H9 (cell line): Measurements from ENCODE around the gene SAMMSON. TPM values are rescaled to one million over a fixed set of nuclear protein-coding genes. Genes with fewer than 3 reads are reported as not detected.

Experiments used
- DNase-seq: peaks from one replicate; pipeline ENCODE4 v3.0.0-alpha.2; 2017
- H2AFZ ChIP-seq: one replicate; pipeline ENCODE4 v1.6.1; 2013; ENCODE audit warnings: mild to moderate bottlenecking, low read length, control low read depth, moderate library complexity
- H2AK5ac ChIP-seq: 2 replicates; pipeline ENCODE4 v1.6.1; 2013; ENCODE audit warnings: low read length, control low read depth, mixed read lengths; ENCODE audit not compliant: insufficient read length
- H2BK120ac ChIP-seq: one replicate; pipeline ENCODE4 v1.6.1; 2013; ENCODE audit warnings: low read depth, mild to moderate bottlenecking, low read length, control low read depth, inconsistent platforms; ENCODE audit not compliant: poor library complexity, severe bottlenecking
- H2BK12ac ChIP-seq: 2 replicates; pipeline ENCODE4 v1.6.1; 2013; ENCODE audit warnings: low read length, control low read depth, mixed read lengths, low read depth; ENCODE audit not compliant: insufficient read length
- H2BK15ac ChIP-seq: 2 replicates; pipeline ENCODE4 v1.6.1; 2013; ENCODE audit warnings: low read depth, low read length, control low read depth
- H2BK20ac ChIP-seq: one replicate; pipeline ENCODE4 v1.6.1; 2013; ENCODE audit warnings: low read depth, mild to moderate bottlenecking, low read length, control low read depth, inconsistent platforms; ENCODE audit not compliant: poor library complexity, severe bottlenecking
- H2BK5ac ChIP-seq: 2 replicates; pipeline ENCODE4 v1.6.1; 2013; ENCODE audit warnings: low read length, control low read depth, mixed read lengths; ENCODE audit not compliant: insufficient read length
- H3K14ac ChIP-seq: 2 replicates; pipeline ENCODE4 v1.6.1; 2013; ENCODE audit warnings: low read length, control low read depth; ENCODE audit not compliant: insufficient read depth
- H3K18ac ChIP-seq: 2 replicates; pipeline ENCODE4 v1.6.1; 2013; ENCODE audit warnings: low read depth, mild to moderate bottlenecking, mixed read lengths, low read length, control low read depth; ENCODE audit not compliant: insufficient read length
- H3K23ac ChIP-seq: 2 replicates; pipeline ENCODE4 v1.6.1; 2013; ENCODE audit warnings: low read length, control low read depth, mixed read lengths, low read depth; ENCODE audit not compliant: insufficient read length
- H3K23me2 ChIP-seq: 2 replicates; pipeline ENCODE4 v1.6.1; 2013; ENCODE audit warnings: low read depth, mild to moderate bottlenecking, mixed read lengths, low read length, control low read depth; ENCODE audit not compliant: insufficient read length, poor library complexity, severe bottlenecking
- H3K27ac ChIP-seq: 2 replicates; pipeline ENCODE4 v1.5.1; 2013; ENCODE audit warnings: low read length, control low read depth, mixed read lengths, low read depth; ENCODE audit not compliant: insufficient read length
- H3K27me3 ChIP-seq: 2 replicates; pipeline ENCODE4 v1.6.1; 2013; ENCODE audit warnings: low read length, control low read depth, inconsistent platforms; ENCODE audit not compliant: insufficient read depth
- H3K4ac ChIP-seq: 2 replicates; pipeline ENCODE4 v1.6.1; 2013; ENCODE audit warnings: low read depth, mild to moderate bottlenecking, control low read depth, inconsistent platforms, low read length, moderate library complexity
- H3K4me1 ChIP-seq: 2 replicates; pipeline ENCODE4 v1.6.1; 2013; ENCODE audit warnings: low read length, control low read depth, inconsistent platforms; ENCODE audit not compliant: insufficient read depth
- H3K4me2 ChIP-seq: 2 replicates; pipeline ENCODE4 v1.6.1; 2013; ENCODE audit warnings: low read length, control low read depth, mixed read lengths; ENCODE audit not compliant: insufficient read length, insufficient read depth
- H3K56ac ChIP-seq: 2 replicates; pipeline ENCODE4 v1.6.1; 2013; ENCODE audit warnings: low read depth, mild to moderate bottlenecking, mixed read lengths, low read length, control low read depth; ENCODE audit not compliant: insufficient read length
- H3K79me1 ChIP-seq: 2 replicates; pipeline ENCODE4 v1.6.1; 2013; ENCODE audit warnings: low read depth, mild to moderate bottlenecking, moderate library complexity, low read length, control low read depth, inconsistent platforms; ENCODE audit not compliant: insufficient read depth, poor library complexity, severe bottlenecking
- H3K79me2 ChIP-seq: 2 replicates; pipeline ENCODE4 v1.6.1; 2013; ENCODE audit warnings: low read length, control low read depth, inconsistent platforms; ENCODE audit not compliant: insufficient read depth
- H3K9ac ChIP-seq: 2 replicates; pipeline ENCODE4 v1.6.1; 2013; ENCODE audit warnings: low read length, control low read depth, mixed read lengths; ENCODE audit not compliant: insufficient read length; ENCODE audit errors: extremely low read depth
- H3K9me3 ChIP-seq: one replicate; pipeline ENCODE4 v1.6.1; 2013; ENCODE audit warnings: low read depth, low read length, inconsistent platforms; ENCODE audit not compliant: control insufficient read depth
- H3T11ph ChIP-seq: one replicate; pipeline ENCODE4 v1.6.1; 2013; ENCODE audit warnings: mild to moderate bottlenecking, low read length, control low read depth, inconsistent platforms
- H4K20me1 ChIP-seq: one replicate; pipeline ENCODE4 v1.6.1; 2013; ENCODE audit not compliant: control insufficient read depth, insufficient read length, insufficient read depth
- H4K5ac ChIP-seq: 2 replicates; pipeline ENCODE4 v1.6.1; 2013; ENCODE audit warnings: low read depth, mild to moderate bottlenecking, mixed read lengths, low read length, control low read depth; ENCODE audit not compliant: insufficient read length
- H4K8ac ChIP-seq: replicated peaks from 2 replicates; pipeline ENCODE4 v1.6.1; 2013; ENCODE audit warnings: low read length, control low read depth, mixed read lengths, low read depth; ENCODE audit not compliant: insufficient read length
- H4K91ac ChIP-seq: 2 replicates; pipeline ENCODE4 v1.6.1; 2013; ENCODE audit warnings: low read depth, mild to moderate bottlenecking, moderate library complexity, mixed read lengths, low read length, control low read depth; ENCODE audit not compliant: insufficient read length
- H3K27ac Mint-ChIP-seq, 3 experiments: 2 replicates in 2 of 3; 3 replicates in 1 of 3; pipeline ENCODE4 v1.8.0; 2020 to 2021; ENCODE audit warnings: mixed read lengths in 3 of 3, mild to moderate bottlenecking in 1 of 3, moderate library complexity in 1 of 3
- H3K27me3 Mint-ChIP-seq: 2 replicates; pipeline ENCODE4 v1.8.0; 2021; ENCODE audit warnings: low read depth, mild to moderate bottlenecking, moderate library complexity, mixed read lengths
- H3K36me3 Mint-ChIP-seq, 3 experiments: 2 replicates in 2 of 3; 3 replicates in 1 of 3; pipeline ENCODE4 v1.8.0; 2020 to 2021; ENCODE audit warnings: low read depth in 3 of 3, mixed read lengths in 3 of 3; ENCODE audit not compliant: insufficient read depth in 1 of 3
- H3K4me1 Mint-ChIP-seq, 2 experiments: 2 replicates each; pipeline ENCODE4 v1.8.0; 2020; ENCODE audit warnings: mixed read lengths in 2 of 2
- H3K4me3 Mint-ChIP-seq, 2 experiments: 2 replicates in 1 of 2; 3 replicates in 1 of 2; pipeline ENCODE4 v1.8.0; 2020 to 2021; ENCODE audit warnings: mild to moderate bottlenecking in 2 of 2, mixed read lengths in 2 of 2, moderate library complexity in 1 of 2
- H3K9me3 Mint-ChIP-seq, 2 experiments: 2 replicates in 1 of 2; 3 replicates in 1 of 2; pipeline ENCODE4 v1.8.0; 2020; ENCODE audit warnings: mild to moderate bottlenecking in 2 of 2, mixed read lengths in 2 of 2, moderate library complexity in 1 of 2
- total RNA-seq: library from RNA; stranded (reverse); gene quantifications from 2 replicates; pipeline ENCODE4 v1.2.1, GENCODE V29; 2021
- TF ChIP-seq, protein P1 (sequence below): fragments of 200-600 bp; sonication (generic); conservative IDR thresholded peaks from 3 replicates; pipeline ENCODE4 v1.8.0; 2021; ENCODE audit warnings: antibody characterized with exemption, mild to moderate bottlenecking

Gene SAMMSON
- total RNA-seq, 1 experiment from 2014 or later = not detected

DNA sequence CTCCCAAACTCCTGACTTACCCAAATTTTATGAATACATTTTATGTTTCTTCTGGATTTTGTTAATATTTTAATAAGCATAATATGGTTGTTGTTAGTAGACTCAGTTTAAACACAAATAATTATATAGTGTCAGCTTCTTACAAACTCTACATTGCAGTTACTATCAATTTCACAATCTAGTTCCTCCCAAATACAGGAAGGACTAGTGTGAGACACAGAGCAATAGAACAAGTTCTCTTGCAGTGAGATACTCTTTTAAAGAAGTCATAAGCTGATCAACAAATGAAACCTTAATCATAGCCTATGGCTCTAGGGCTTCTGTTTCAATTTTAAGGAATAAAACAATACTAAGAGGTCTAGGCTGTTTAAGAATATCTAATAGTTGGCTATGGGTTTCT is 86.1 kb downstream of the SAMMSON start:
- H3K4me1 ChIP-seq = peaks cover 2% of the 10 kb centered on the region; the same call in 1 of the 2 replicates
- Mint-ChIP-seq H3K9me3 (no peaks in the 10 kb centered on the region), H3K27me3 (no peaks in the 10 kb centered on the region), H3K4me3 (no peak overlapping the region), H3K36me3 (no peaks in the 10 kb centered on the region), H3K27ac (no peak overlapping the region), H3K4me1 (peaks cover 0 to 10% of the 10 kb centered on the region in 2 experiments; a peak in 2 of 4 replicates)
- no peak overlapping the region for H3K4ac ChIP-seq
- no peak overlapping the region for H2BK20ac ChIP-seq
- no peak overlapping the region for H3K27ac ChIP-seq
- no peak overlapping the region for H3K56ac ChIP-seq
- no peak overlapping the region for H2BK15ac ChIP-seq
- H3K9ac ChIP-seq = no peak overlapping the region
- H3K14ac ChIP-seq = no peak overlapping the region
- no peaks in the 10 kb centered on the region for H3K79me1 ChIP-seq
- H2AK5ac ChIP-seq = no peak overlapping the region
- H3K79me2 ChIP-seq = no peaks in the 10 kb centered on the region
- H3K27me3 ChIP-seq = no peaks in the 10 kb centered on the region
- no peak overlapping the region for H2BK120ac ChIP-seq
- H3K23me2 ChIP-seq = no peaks in the 10 kb centered on the region
- no peak for DNase-seq
- TF ChIP-seq, protein P1, sequence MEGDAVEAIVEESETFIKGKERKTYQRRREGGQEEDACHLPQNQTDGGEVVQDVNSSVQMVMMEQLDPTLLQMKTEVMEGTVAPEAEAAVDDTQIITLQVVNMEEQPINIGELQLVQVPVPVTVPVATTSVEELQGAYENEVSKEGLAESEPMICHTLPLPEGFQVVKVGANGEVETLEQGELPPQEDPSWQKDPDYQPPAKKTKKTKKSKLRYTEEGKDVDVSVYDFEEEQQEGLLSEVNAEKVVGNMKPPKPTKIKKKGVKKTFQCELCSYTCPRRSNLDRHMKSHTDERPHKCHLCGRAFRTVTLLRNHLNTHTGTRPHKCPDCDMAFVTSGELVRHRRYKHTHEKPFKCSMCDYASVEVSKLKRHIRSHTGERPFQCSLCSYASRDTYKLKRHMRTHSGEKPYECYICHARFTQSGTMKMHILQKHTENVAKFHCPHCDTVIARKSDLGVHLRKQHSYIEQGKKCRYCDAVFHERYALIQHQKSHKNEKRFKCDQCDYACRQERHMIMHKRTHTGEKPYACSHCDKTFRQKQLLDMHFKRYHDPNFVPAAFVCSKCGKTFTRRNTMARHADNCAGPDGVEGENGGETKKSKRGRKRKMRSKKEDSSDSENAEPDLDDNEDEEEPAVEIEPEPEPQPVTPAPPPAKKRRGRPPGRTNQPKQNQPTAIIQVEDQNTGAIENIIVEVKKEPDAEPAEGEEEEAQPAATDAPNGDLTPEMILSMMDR = no peak
- no peaks in the 10 kb centered on the region for H4K20me1 ChIP-seq
- no peak overlapping the region for H4K8ac ChIP-seq
- no peak overlapping the region for H4K91ac ChIP-seq
- H3K4me2 ChIP-seq = no peak overlapping the region
- H3T11ph ChIP-seq = no peak overlapping the region
- H2BK12ac ChIP-seq = no peak overlapping the region
- H3K23ac ChIP-seq = no peak overlapping the region
- no peaks in the 10 kb centered on the region for H3K9me3 ChIP-seq
- H3K18ac ChIP-seq = no peak overlapping the region
- no peak overlapping the region for H4K5ac ChIP-seq
- H2AFZ ChIP-seq = no peak overlapping the region
- H2BK5ac ChIP-seq = no peak overlapping the region
